Liver (tissue), 9 donors: Measurements from ENCODE around the gene BCORL1. TPM values are rescaled to one million over a fixed set of nuclear protein-coding genes. Genes with fewer than 3 reads are reported as not detected.

Experiments used
- DNase-seq: peaks from one replicate; pipeline ENCODE4 v3.0.0-alpha.2; 2017; ENCODE audit warnings: low spot score
- H3K27ac ChIP-seq, 2 donors: one replicate each; pipeline ENCODE4 v1.7.0; 2013; ENCODE audit warnings: inconsistent platforms in 2 of 2, low read length in 2 of 2, control low read depth in 1 of 2, low read depth in 1 of 2, mild to moderate bottlenecking in 1 of 2
- H3K27me3 ChIP-seq, 4 donors: one replicate each; pipeline versions ENCODE4 v1.6.1 to v1.7.0; 2013; ENCODE audit warnings: low read length in 3 of 4, inconsistent platforms in 1 of 4, mild to moderate bottlenecking in 1 of 4, moderate library complexity in 1 of 4; ENCODE audit not compliant: control insufficient read depth in 4 of 4, insufficient read depth in 4 of 4
- H3K36me3 ChIP-seq, 4 donors: one replicate each; pipeline versions ENCODE4 v1.6.1 to v1.7.0; 2013; ENCODE audit warnings: low read length in 3 of 4, mild to moderate bottlenecking in 3 of 4, low read depth in 1 of 4, moderate library complexity in 1 of 4; ENCODE audit not compliant: control insufficient read depth in 4 of 4, insufficient read depth in 3 of 4
- H3K4me1 ChIP-seq, 4 donors: one replicate each; pipeline versions ENCODE4 v1.6.1 to v1.7.0; 2013; ENCODE audit warnings: low read length in 3 of 4, mild to moderate bottlenecking in 3 of 4, moderate library complexity in 1 of 4; ENCODE audit not compliant: control insufficient read depth in 4 of 4, insufficient read depth in 4 of 4
- H3K4me3 ChIP-seq, 3 donors: one replicate each; pipeline versions ENCODE4 v1.6.1 to v1.7.0; 2013; ENCODE audit warnings: low read length in 3 of 3, control low read depth in 1 of 3, low read depth in 1 of 3, mild to moderate bottlenecking in 1 of 3
- H3K9ac ChIP-seq, 2 donors: one replicate each; pipeline ENCODE4 v1.7.0; 2013; ENCODE audit warnings: low read length in 2 of 2, mild to moderate bottlenecking in 2 of 2, moderate library complexity in 2 of 2, control low read depth in 1 of 2, low read depth in 1 of 2
- H3K9me3 ChIP-seq, 4 donors: one replicate each; pipeline versions ENCODE4 v1.6.1 to v1.7.0; 2013; ENCODE audit warnings: low read length in 3 of 4; ENCODE audit not compliant: control insufficient read depth in 4 of 4
- ATF3 ChIP-seq: IDR thresholded peaks from 2 replicates; pipeline ENCODE4 v1.6.1; 2016; ENCODE audit warnings: antibody characterized with exemption
- CTCF ChIP-seq: fragments of 150-350 bp; IDR thresholded peaks from 2 replicates; pipeline ENCODE4 v1.5.1; 2017; ENCODE audit warnings: improper control_type of control experiment, low read depth, low read length; ENCODE audit not compliant: missing input control
- EGR1 ChIP-seq, 2 donors: IDR thresholded peaks; 2 replicates each; pipeline ENCODE4 v1.6.1; 2016 to 2018; ENCODE audit warnings: antibody characterized with exemption in 2 of 2, low read depth in 2 of 2
- FOXA1 ChIP-seq: IDR thresholded peaks from 2 replicates; pipeline ENCODE4 v1.6.1; 2016; ENCODE audit warnings: antibody characterized with exemption
- FOXA2 ChIP-seq: IDR thresholded peaks from 2 replicates; pipeline ENCODE4 v1.6.1; 2016; ENCODE audit warnings: antibody characterized with exemption
- GABPA ChIP-seq, 2 donors: IDR thresholded peaks in 1 of 2; conservative IDR thresholded peaks in 1 of 2; 2 replicates each; pipeline ENCODE4 v1.6.1; 2016; ENCODE audit warnings: antibody characterized with exemption in 2 of 2, mild to moderate bottlenecking in 1 of 2, moderate library complexity in 1 of 2
- HNF4A ChIP-seq, 2 donors: conservative IDR thresholded peaks; 2 replicates each; pipeline ENCODE4 v1.6.1; 2016; ENCODE audit warnings: antibody characterized with exemption in 2 of 2, mild to moderate bottlenecking in 2 of 2
- HNF4G ChIP-seq: IDR thresholded peaks from 2 replicates; pipeline ENCODE4 v1.6.1; 2016; ENCODE audit warnings: antibody characterized with exemption
- JUND ChIP-seq, 2 donors: IDR thresholded peaks; 2 replicates each; pipeline ENCODE4 v1.6.1; 2016; ENCODE audit warnings: antibody characterized with exemption in 2 of 2
- MAX ChIP-seq: IDR thresholded peaks from 2 replicates; pipeline ENCODE4 v1.6.1; 2016; ENCODE audit warnings: antibody characterized with exemption
- NR2F2 ChIP-seq: IDR thresholded peaks from 2 replicates; pipeline ENCODE4 v1.6.1; 2016; ENCODE audit warnings: antibody characterized with exemption
- RAD21 ChIP-seq, 2 donors: IDR thresholded peaks; 2 replicates each; pipeline ENCODE4 v1.6.1; 2016; ENCODE audit warnings: antibody characterized with exemption in 2 of 2, mild to moderate bottlenecking in 2 of 2
- REST ChIP-seq: IDR thresholded peaks from 2 replicates; pipeline ENCODE4 v1.6.1; 2016; ENCODE audit warnings: antibody characterized with exemption, mild to moderate bottlenecking
- RXRA ChIP-seq, 2 donors: IDR thresholded peaks; 2 replicates each; pipeline ENCODE4 v1.6.1; 2017 to 2018; ENCODE audit warnings: antibody characterized with exemption in 2 of 2, mild to moderate bottlenecking in 1 of 2
- SP1 ChIP-seq: IDR thresholded peaks from 2 replicates; pipeline ENCODE4 v1.6.1; 2018; ENCODE audit warnings: antibody characterized with exemption, mild to moderate bottlenecking
- TAF1 ChIP-seq: conservative IDR thresholded peaks from 2 replicates; pipeline ENCODE4 v1.6.1; 2016; ENCODE audit warnings: antibody characterized with exemption, mild to moderate bottlenecking
- YY1 ChIP-seq: IDR thresholded peaks from 2 replicates; pipeline ENCODE4 v1.6.1; 2016; ENCODE audit warnings: antibody characterized with exemption, mild to moderate bottlenecking
- ZBTB33 ChIP-seq: IDR thresholded peaks from 2 replicates; pipeline ENCODE4 v1.6.1; 2016; ENCODE audit warnings: antibody characterized with exemption
- WGBS: extraction: QIAGEN DNeasy Blood & Tissue Kit; methylation state at CpG from one replicate; pipeline ENCODE4 v1.1.7; 2013; 5-methylcytosine and 5-hydroxymethylcytosine counted together
- polyA plus RNA-seq, 2 donors: library from polyadenylated mRNA; stranded (reverse) in 1 of 2; unstranded in 1 of 2; fragments of 200-250 nt in 1 of 2; fragments of >200 nt in 1 of 2; fragmentation: Nextera tagmentation in 1 of 2; extraction: Ambion mirVana in 1 of 2; gene quantifications; one replicate each; pipeline versions ENCODE4 v1.2.1 to v1.2.3, GENCODE V29; 2013 to 2015
- total RNA-seq, 2 donors: library from RNA; depleted of rRNA; stranded (reverse); fragments of >200 nt; gene quantifications; one replicate each; pipeline ENCODE4 v1.2.3, GENCODE V29; 2014
- donor health status: healthy.
- donor health status: healthy.
- donor health status: healthy.
- donor health status: healthy.
- donor health status: healthy.

The BCORL1 gene
- total and polyA plus RNA-seq, 4 donors, result 1.7 to 5.3 (median 2.1) TPM

GRCh38 chrX:130032552-130032951 is 50.1 kb downstream of the BCORL1 start:
- Histone ChIP-seq H3K4me3 (no peak overlapping the region), H3K27ac (no peak overlapping the region), H3K9ac (no peak overlapping the region), H3K4me1 (peaks cover 0 to 7% (median 0%) of the 10 kb centered on the region in 4 donors), H3K36me3 (peaks cover 7 to 25% (median 10%) of the 10 kb centered on the region in 4 donors), H3K9me3 (no peaks in the 10 kb centered on the region), H3K27me3 (no peaks in the 10 kb centered on the region)
- no peak for DNase-seq
- TF ChIP-seq TAF1 (no peak), YY1 (no peak), SP1 (no peak), ZBTB33 (no peak), HNF4G (no peak), RXRA (IDR thresholded peaks at IDR 0.05) (no peak), FOXA2 (no peak), RAD21 (IDR thresholded peaks at IDR 0.05) (no peak), CTCF (no peak), NR2F2 (no peak), FOXA1 (no peak)
- WGBS, result 92% methylated on average over 3 of the region's 3 CpGs

- no peak for DNase-seq
- H3K36me3 ChIP-seq, result peaks cover 8 to 25% (median 13%) of the 10 kb centered on the region in 4 donors
- H3K4me3 ChIP-seq, result no peak overlapping the region
- peaks cover 0 to 7% (median 0%) of the 10 kb centered on the region in 4 donors for H3K4me1 ChIP-seq
- H3K27me3 ChIP-seq, result no peaks in the 10 kb centered on the region
- H3K27ac ChIP-seq, result no peak overlapping the region
- no peaks in the 10 kb centered on the region for H3K9me3 ChIP-seq
- 56% methylated on average over 7 of the region's 7 CpGs for WGBS
- no peak overlapping the region for H3K9ac ChIP-seq
- peak; percentile 25 to 68 for TF ChIP-seq RXRA (IDR thresholded peaks at IDR 0.05)
- peak in 1 of 2 donors; percentile 53 for TF ChIP-seq HNF4A (conservative IDR thresholded peaks at IDR 0.05)
- no peak for TF ChIP-seq HNF4G
These were observed 51.7 kb downstream of the BCORL1 start for GRCh38 chrX:130034178-130034577.

GRCh38 chrX:130039847-130040246 is 57.4 kb downstream of the BCORL1 start:
- 93% methylated on average over 2 of the region's 2 CpGs for WGBS
- no peak for TF ChIP-seq NR2F2
- no peak for TF ChIP-seq REST
- no peak for TF ChIP-seq ZBTB33
- TF ChIP-seq RAD21 (IDR thresholded peaks at IDR 0.05), result no peak
- TF ChIP-seq GABPA (IDR thresholded peaks at IDR 0.05 in 1 of 2, conservative IDR thresholded peaks at IDR 0.05 in 1 of 2), result no peak
- no peak for TF ChIP-seq ATF3
- TF ChIP-seq RXRA (IDR thresholded peaks at IDR 0.05), result no peak
- no peak for TF ChIP-seq MAX
- TF ChIP-seq FOXA2, result no peak
- no peak for TF ChIP-seq HNF4G
- TF ChIP-seq YY1, result no peak
- TF ChIP-seq EGR1 (IDR thresholded peaks at IDR 0.05; ENCODE audit: low read depth in 2 of 2), result no peak
- TF ChIP-seq SP1, result no peak
- TF ChIP-seq JUND (IDR thresholded peaks at IDR 0.05), result no peak

More at GRCh38 chrX:130039847-130040246, 57.4 kb downstream of the BCORL1 start:
- peaks cover 6 to 30% (median 16%) of the 10 kb centered on the region in 4 donors for H3K36me3 ChIP-seq
- no peak for DNase-seq
- no peak overlapping the region for H3K4me3 ChIP-seq
- no peaks in the 10 kb centered on the region for H3K9me3 ChIP-seq
- H3K9ac ChIP-seq, result no peak overlapping the region
- H3K27me3 ChIP-seq, result no peaks in the 10 kb centered on the region
- H3K4me1 ChIP-seq, result no peaks in the 10 kb centered on the region
- H3K27ac ChIP-seq, result no peak overlapping the region
